Breast epithelium (tissue), 4 donors: ENCODE data around the gene EMILIN2. TPM values are rescaled to one million over a fixed set of nuclear protein-coding genes. Genes with fewer than 3 reads are reported as not detected.
"Not testable (repeated sequence)": the region's sequence is repeated elsewhere in the genome, so short reads cannot be mapped to it uniquely, and the experiment has no call there.

Source experiments
- DNase-seq, 2 donors: peaks; one replicate each; pipeline ENCODE4 v3.0.0-alpha.2; 2019; ENCODE audit warnings: low spot score in 2 of 2
- H3K27ac ChIP-seq, 2 donors: fragments of 200-600 bp; sonication (generic) in 1 of 2; one replicate each; pipeline ENCODE4 v1.5.1; 2016 to 2019; ENCODE audit warnings: mild to moderate bottlenecking in 1 of 2
- H3K27me3 ChIP-seq, 2 donors: fragments of 200-600 bp; sonication (generic) in 1 of 2; one replicate each; pipeline versions ENCODE4 v1.5.1 to v1.6.0; 2017 to 2019; ENCODE audit warnings: control low read depth in 1 of 2, mild to moderate bottlenecking in 1 of 2
- H3K36me3 ChIP-seq: fragments of 200-600 bp; one replicate; pipeline ENCODE4 v1.5.1; 2019
- H3K4me1 ChIP-seq, 2 donors: fragments of 200-600 bp; sonication (generic); one replicate each; pipeline ENCODE4 v1.5.1; 2016 to 2019; ENCODE audit warnings: control low read depth in 1 of 2
- H3K4me3 ChIP-seq, 3 donors: fragments of 200-600 bp; sonication (generic); 1 replicate in 2 of 3; 2 replicates in 1 of 3; pipeline ENCODE4 v1.5.1; 2016 to 2019; ENCODE audit warnings: mild to moderate bottlenecking in 3 of 3, moderate library complexity in 2 of 3
- H3K9me3 ChIP-seq, 2 donors: fragments of 200-600 bp; sonication (generic) in 1 of 2; one replicate each; pipeline ENCODE4 v1.5.1; 2016 to 2019; ENCODE audit warnings: control low read depth in 1 of 2
- POLR2A ChIP-seq: fragments of 450-650 bp; IDR thresholded peaks from one replicate; pipeline ENCODE4 v1.6.1; 2016; ENCODE audit warnings: antibody characterized with exemption, mild to moderate bottlenecking, moderate library complexity
- POLR2AphosphoS5 ChIP-seq, 3 donors: sonication (generic); formaldehyde crosslinking; IDR thresholded peaks; one replicate each; pipeline ENCODE4 v1.6.1; 2017; ENCODE audit warnings: antibody characterized with exemption in 3 of 3
- intact Hi-C: fragments of 100-400 bp; cut with DNase I; formaldehyde crosslinking; loops from one replicate; pipeline ENCODE4 v1.15.1; 2023; ENCODE audit warnings: low total_unique reads
- total RNA-seq, 3 donors: library from RNA; depleted of rRNA; stranded (reverse); fragments of >200 nt; gene quantifications; one replicate each; pipeline ENCODE4 v1.1.0, GENCODE V29; 2016
- TF ChIP-seq, protein P1 (sequence below), 3 donors: fragments of 450-650 bp; IDR thresholded peaks; one replicate each; pipeline ENCODE4 v1.5.1; 2016 to 2017; ENCODE audit warnings: antibody characterized with exemption in 3 of 3, mild to moderate bottlenecking in 3 of 3, moderate library complexity in 3 of 3

Gene EMILIN2
- total RNA-seq, 3 donors from 2014 or later = 23.9 to 45.1 (median 32.4) TPM

DNA sequence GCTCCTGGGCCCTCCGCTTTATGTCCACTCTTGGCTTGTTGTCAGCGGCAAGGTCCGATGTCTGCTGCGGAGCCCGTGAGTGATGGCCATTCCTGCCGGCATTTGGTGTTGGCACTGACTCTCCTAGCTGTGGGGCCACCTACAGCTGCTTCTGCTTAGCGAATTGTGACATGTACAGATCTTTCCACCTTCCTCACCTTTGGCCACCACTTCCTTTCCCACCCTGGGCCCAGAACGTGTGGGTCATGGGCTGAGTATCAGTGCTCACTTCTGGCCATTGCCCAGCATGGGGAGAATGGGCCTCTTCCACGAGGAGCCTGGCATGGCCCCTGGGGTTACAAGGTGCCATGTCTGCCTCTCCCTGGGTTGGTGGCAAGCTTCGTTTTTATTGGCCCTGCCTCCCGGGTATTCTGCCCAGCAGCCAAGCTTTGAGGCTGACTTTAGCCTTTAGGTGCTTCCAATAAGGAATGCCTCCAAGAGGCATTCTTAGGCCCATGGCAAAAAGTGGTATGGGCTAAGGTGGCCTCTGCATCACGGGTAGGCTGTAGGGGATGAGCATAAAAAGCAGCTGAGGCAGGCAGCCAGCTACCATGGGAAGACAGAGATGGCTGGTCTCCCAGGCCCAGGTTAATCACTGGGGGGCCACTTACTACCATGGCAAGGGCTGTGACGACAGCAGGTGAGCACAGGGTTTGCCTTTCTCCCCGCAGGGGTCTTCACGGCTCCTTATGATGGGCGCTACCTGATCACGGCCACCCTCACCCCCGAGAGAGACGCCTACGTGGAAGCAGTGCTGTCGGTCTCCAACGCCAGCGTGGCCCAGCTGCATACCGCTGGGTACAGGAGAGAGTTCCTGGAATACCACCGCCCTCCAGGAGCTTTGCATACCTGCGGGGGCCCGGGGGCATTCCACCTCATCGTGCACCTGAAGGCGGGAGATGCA, 65.8 kb downstream of the EMILIN2 start:
- H3K27me3 ChIP-seq = no peaks in the 10 kb centered on the region

DNA sequence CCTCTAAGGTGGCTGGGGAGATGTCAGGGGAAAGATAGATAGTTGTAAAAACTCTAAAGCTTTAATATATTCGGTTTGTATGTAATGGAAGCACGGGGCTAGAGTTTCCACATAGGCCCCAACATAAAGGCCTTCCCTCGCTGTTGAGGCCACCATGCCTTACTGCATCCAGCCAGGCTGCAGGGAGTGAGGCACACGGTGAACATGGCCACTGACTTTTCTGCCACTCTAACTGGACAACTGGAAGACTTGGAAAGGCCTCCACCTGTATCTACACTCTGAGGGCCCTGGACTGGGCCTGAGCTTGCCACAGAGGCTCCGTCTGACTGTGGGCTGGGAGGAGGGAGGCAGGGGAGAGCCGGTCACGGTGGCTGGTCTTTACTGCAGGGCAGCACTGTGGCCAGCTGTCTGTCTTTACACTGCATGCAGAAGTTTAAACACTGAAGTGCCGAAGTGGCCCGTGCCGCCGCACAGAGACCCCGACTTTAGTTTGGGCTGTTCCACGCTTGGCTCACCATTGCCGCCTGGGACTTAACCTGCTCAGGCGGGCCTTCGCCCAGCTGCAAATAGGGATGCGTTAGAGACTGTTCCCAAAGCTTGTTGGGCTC, 66.7 kb downstream of the EMILIN2 start:
- TF ChIP-seq, protein P1, sequence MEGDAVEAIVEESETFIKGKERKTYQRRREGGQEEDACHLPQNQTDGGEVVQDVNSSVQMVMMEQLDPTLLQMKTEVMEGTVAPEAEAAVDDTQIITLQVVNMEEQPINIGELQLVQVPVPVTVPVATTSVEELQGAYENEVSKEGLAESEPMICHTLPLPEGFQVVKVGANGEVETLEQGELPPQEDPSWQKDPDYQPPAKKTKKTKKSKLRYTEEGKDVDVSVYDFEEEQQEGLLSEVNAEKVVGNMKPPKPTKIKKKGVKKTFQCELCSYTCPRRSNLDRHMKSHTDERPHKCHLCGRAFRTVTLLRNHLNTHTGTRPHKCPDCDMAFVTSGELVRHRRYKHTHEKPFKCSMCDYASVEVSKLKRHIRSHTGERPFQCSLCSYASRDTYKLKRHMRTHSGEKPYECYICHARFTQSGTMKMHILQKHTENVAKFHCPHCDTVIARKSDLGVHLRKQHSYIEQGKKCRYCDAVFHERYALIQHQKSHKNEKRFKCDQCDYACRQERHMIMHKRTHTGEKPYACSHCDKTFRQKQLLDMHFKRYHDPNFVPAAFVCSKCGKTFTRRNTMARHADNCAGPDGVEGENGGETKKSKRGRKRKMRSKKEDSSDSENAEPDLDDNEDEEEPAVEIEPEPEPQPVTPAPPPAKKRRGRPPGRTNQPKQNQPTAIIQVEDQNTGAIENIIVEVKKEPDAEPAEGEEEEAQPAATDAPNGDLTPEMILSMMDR (IDR thresholded peaks at IDR 0.05) = no peak
- TF ChIP-seq POLR2A = no peak
- TF ChIP-seq POLR2AphosphoS5 (IDR thresholded peaks at IDR 0.05) = no peak
- peak overlapping the region in 1 of 2 donors; percentile 12 for H3K27ac ChIP-seq
- no peaks in the 10 kb centered on the region for H3K9me3 ChIP-seq
- intact Hi-C loops = no loop called here
- peaks cover 7% of the 10 kb centered on the region for H3K36me3 ChIP-seq
- no peak overlapping the region for H3K4me3 ChIP-seq
- H3K27me3 ChIP-seq = no peaks in the 10 kb centered on the region
- peak in 1 of 2 donors; percentile 28 for DNase-seq
- no peaks in the 10 kb centered on the region for H3K4me1 ChIP-seq

More for the DNA sequence above, 65.8 kb downstream of the EMILIN2 start:
- H3K9me3 ChIP-seq = no peaks in the 10 kb centered on the region
- intact Hi-C loops = no loop called here
- H3K27ac ChIP-seq = peak overlapping the region in 1 of 2 donors; percentile 12
- H3K4me1 ChIP-seq = no peaks in the 10 kb centered on the region
- TF ChIP-seq POLR2A (no peak), POLR2AphosphoS5 (IDR thresholded peaks at IDR 0.05) (no peak)
- TF ChIP-seq, protein P1 (IDR thresholded peaks at IDR 0.05) = no peak
- H3K4me3 ChIP-seq = no peak overlapping the region
- DNase-seq = peak in 1 of 2 donors; percentile 41
- H3K36me3 ChIP-seq = peaks cover 7% of the 10 kb centered on the region

DNA sequence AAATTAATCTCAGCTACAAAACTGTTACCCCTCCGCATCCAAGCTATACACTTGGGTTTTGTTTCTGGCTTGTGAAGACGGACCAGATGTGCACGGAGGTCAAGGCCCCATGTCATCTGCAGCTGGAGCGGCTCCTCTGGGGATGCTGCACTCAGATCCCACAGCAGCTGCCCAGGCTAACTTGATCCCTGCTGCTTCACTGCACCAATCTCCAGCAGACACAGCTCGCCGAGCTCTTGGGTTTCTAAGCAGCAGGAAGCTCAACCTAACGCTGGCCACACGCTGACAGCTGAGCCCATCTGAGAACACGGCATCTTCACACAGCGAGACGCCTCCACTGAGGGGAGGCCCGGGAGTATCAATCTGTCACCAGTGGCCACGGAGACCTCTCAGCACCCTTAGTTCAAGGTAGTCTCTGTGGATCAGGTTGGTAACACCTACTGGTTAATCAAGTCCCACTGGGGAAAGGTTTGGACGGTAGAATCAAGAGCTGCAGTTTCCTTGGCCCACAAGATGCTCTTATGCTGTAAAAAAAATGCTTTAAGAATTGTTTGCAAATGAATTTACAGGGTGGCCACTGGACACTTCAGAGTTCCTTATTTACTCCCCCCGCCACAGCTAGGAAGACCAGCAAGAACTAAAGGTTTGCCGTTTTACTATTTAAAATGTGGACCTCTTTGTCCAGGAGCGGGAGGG, 67.5 kb downstream of the EMILIN2 start:
- intact Hi-C loops = no loop called here
- no peaks in the 10 kb centered on the region for H3K27me3 ChIP-seq
- DNase-seq = peak in 1 of 2 donors; percentile 39
- no peak overlapping the region for H3K4me3 ChIP-seq
- H3K27ac ChIP-seq = peak overlapping the region in 1 of 2 donors; percentile 8
- no peaks in the 10 kb centered on the region for H3K9me3 ChIP-seq
- H3K36me3 ChIP-seq = peaks cover 5% of the 10 kb centered on the region
- TF ChIP-seq, protein P1 (IDR thresholded peaks at IDR 0.05) = no peak
- no peak for TF ChIP-seq POLR2A
- H3K4me1 ChIP-seq = no peaks in the 10 kb centered on the region

DNA sequence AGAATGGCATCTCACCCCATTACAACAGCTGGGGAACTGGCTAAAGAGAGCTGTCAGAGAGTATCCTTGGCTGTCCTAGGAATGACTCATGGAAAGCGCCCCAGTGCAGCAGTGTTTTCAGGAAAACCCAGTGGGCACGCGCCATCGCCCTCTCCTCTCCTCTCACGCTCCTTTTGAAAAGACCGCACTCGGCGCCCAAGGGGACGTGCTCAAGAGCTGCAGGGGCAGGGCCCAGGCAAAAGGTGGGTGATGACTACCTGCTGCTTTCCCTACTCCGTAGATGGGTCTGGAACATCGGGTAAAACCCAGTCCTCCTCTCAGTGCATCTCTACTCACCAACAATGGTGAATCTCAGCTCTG, 68.1 kb downstream of the EMILIN2 start:
- Histone ChIP-seq H3K9me3 (no peaks in the 10 kb centered on the region), H3K27me3 (no peaks in the 10 kb centered on the region), H3K4me3 (no peak overlapping the region), H3K36me3 (peaks cover under 1% of the 10 kb centered on the region), H3K4me1 (no peaks in the 10 kb centered on the region), H3K27ac (no peak overlapping the region)
- TF ChIP-seq POLR2AphosphoS5 (IDR thresholded peaks at IDR 0.05) = no peak
- no peak for TF ChIP-seq POLR2A
- TF ChIP-seq, protein P1 (IDR thresholded peaks at IDR 0.05) = no peak
- intact Hi-C loops = no loop called here
- peak in 1 of 2 donors; percentile 33 for DNase-seq

DNA sequence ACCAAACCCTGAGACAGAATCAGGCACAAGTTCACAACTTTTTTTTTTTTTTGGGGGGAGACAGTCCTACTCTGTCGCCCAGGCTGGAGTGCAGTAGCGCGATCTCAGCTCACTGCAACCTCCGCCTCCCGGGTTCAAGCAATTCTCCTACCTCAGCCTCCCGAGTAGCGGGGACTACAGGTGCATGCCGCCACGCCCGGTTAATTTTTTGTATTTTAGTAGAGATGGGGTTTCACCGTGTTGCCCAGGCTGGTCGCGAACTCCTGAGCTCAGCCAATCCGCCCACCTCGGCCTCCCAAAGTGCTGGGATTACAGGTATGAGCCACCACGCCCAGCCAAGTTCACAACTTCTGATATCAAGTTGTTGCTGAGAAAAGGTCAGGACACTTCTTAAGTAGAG, 68.7 kb downstream of the EMILIN2 start:
- intact Hi-C loops, H3K27me3 ChIP-seq, H3K4me3 ChIP-seq, H3K36me3 ChIP-seq, H3K9me3 ChIP-seq, H3K27ac ChIP-seq, H3K4me1 ChIP-seq: not testable (repeated sequence)
- peak in 1 of 2 donors; percentile 10 for DNase-seq
